Heart left ventricle (tissue), 16 donors: ENCODE measurements around the gene ALPI. TPM values are rescaled to one million over a fixed set of nuclear protein-coding genes. Genes with fewer than 3 reads are reported as not detected.
"Not testable (repeated sequence)": the region's sequence is repeated elsewhere in the genome, so short reads cannot be mapped to it uniquely, and the experiment has no call there.

Experiments used
- ATAC-seq, 4 donors: fragments of 200-7000 bp; cut with Tn5 transposase; one replicate each; pipeline ENCODE4 v1.9.1; 2020 to 2022; ENCODE audit warnings: moderate library complexity in 4 of 4, mild to moderate bottlenecking in 3 of 4, moderate number of reproducible peaks in 1 of 4
- DNase-seq, 5 donors: peaks; one replicate each; pipeline ENCODE4 v3.0.0-alpha.2; 2020
- H3K27ac ChIP-seq, 12 donors: fragments of 200-600 bp; sonication (generic) in 4 of 12; one replicate each; pipeline versions ENCODE4 v1.5.0 to v1.8.0; 2016 to 2022; ENCODE audit warnings: mild to moderate bottlenecking in 2 of 12
- H3K27me3 ChIP-seq, 9 donors: fragments of 200-600 bp; sonication (generic) in 2 of 9; one replicate each; pipeline versions ENCODE4 v1.5.1 to v1.8.0; 2016 to 2022; ENCODE audit warnings: mild to moderate bottlenecking in 3 of 9
- H3K36me3 ChIP-seq, 9 donors: fragments of 200-600 bp; sonication (generic) in 2 of 9; one replicate each; pipeline versions ENCODE4 v1.5.0 to v1.8.0; 2018 to 2022; ENCODE audit warnings: mild to moderate bottlenecking in 2 of 9
- H3K4me1 ChIP-seq, 12 donors: fragments of 200-600 bp; sonication (generic) in 4 of 12; one replicate each; pipeline versions ENCODE4 v1.5.0 to v1.8.0; 2016 to 2022; ENCODE audit warnings: mild to moderate bottlenecking in 3 of 12
- H3K4me3 ChIP-seq, 12 donors: fragments of 200-600 bp; sonication (generic) in 4 of 12; one replicate each; pipeline versions ENCODE4 v1.5.0 to v1.8.0; 2017 to 2022; ENCODE audit warnings: mild to moderate bottlenecking in 9 of 12, moderate library complexity in 4 of 12
- H3K9me3 ChIP-seq, 12 donors: fragments of 200-600 bp; sonication (generic) in 4 of 12; one replicate each; pipeline versions ENCODE4 v1.5.0 to v1.8.0; 2016 to 2022; ENCODE audit warnings: mild to moderate bottlenecking in 1 of 12
- POLR2A ChIP-seq, 2 donors: fragments of 450-650 bp; IDR thresholded peaks; one replicate each; pipeline ENCODE4 v1.6.1; 2017; ENCODE audit warnings: antibody characterized with exemption in 2 of 2, mild to moderate bottlenecking in 2 of 2, moderate library complexity in 2 of 2
- WGBS, 4 donors: extraction: QIAGEN DNeasy Blood & Tissue Kit in 2 of 4; methylation state at CpG; one replicate each; pipeline versions ENCODE4 v1.1.5 to v1.1.7; 2013 to 2018; 5-methylcytosine and 5-hydroxymethylcytosine counted together
- intact Hi-C, 10 donors: fragments of 100-400 bp; cut with DNase I; formaldehyde crosslinking; loops; one replicate each; pipeline versions ENCODE4 v1.11.1 to v1.14.2; 2022
- polyA plus RNA-seq, 2 donors: library from polyadenylated mRNA; stranded (reverse); fragments of 200-250 nt; gene quantifications; one replicate each; pipeline ENCODE4 v1.2.3, GENCODE V29; 2013
- total RNA-seq, 9 donors: library from RNA; depleted of rRNA in 2 of 9; stranded (reverse); fragments of >200 nt in 2 of 9; fragmentation: NEBNext Ultra II Directional in 3 of 9; extraction: Animal tissue kit (Norgen Biotek cat#: 25700) in 3 of 9; gene quantifications; one replicate each; pipeline versions ENCODE4 v1.1.0 to v1.2.4, GENCODE V29; 2016 to 2023
- TF ChIP-seq, protein P1 (sequence below), 12 donors: fragments of 200-600 bp; sonication (generic) in 4 of 12; IDR thresholded peaks; one replicate each; pipeline versions ENCODE4 v1.5.0 to v1.8.0; 2018 to 2022; ENCODE audit warnings: antibody characterized with exemption in 12 of 12, mild to moderate bottlenecking in 5 of 12
- donor health status: ischemic (EF 13 %, LVEDD 7.1; RV severe dilation, severe dysfunction).
- donor health status: healthy with polysubstance abuse.
- donor health status: DM: no; HTN: yes; CAD: no.
- donor health status: DM: no; HTN: no; CAD: no.
- donor health status: ischemic (EF 25% LVEDD 6.9; RV normal size, moderate dysfunction).
- donor health status: ischemic (EF 25% LVEDD 5.7; RV mildly dilated, moderate dysfunction).
- donor health status: healthy.
- donor health status: DM: yes; HTN: yes; CAD: no.
- donor health status: ischemic (EF 35%, LVEDD 5.7; RV mildly dilated, moderate dysfunction).
- donor health status: nonischemic (EF 11% LVEDD 7.7; RV severe dilation, severe dysfunction).
- donor health status: DM: yes; HTN: yes; CAD: no.
- donor health status: PGD.
- donor health status: ischemic (EF 29% LVEDD 5.4; RV normal size, mild dysfunction).
- donor health status: nonischemic (EF 23%, LVEDD 6.1; RV moderate dilation, normal function).

ALPI gene
- total and polyA plus RNA-seq, 11 donors, result not detected

- H3K27ac ChIP-seq, result no peak overlapping the region
- peaks cover 0 to 11% (median 0%) of the 10 kb centered on the region in 12 donors for H3K9me3 ChIP-seq
- H3K4me1 ChIP-seq, result peaks cover 0 to 27% (median 8%) of the 10 kb centered on the region in 12 donors
- TF ChIP-seq, protein P1, sequence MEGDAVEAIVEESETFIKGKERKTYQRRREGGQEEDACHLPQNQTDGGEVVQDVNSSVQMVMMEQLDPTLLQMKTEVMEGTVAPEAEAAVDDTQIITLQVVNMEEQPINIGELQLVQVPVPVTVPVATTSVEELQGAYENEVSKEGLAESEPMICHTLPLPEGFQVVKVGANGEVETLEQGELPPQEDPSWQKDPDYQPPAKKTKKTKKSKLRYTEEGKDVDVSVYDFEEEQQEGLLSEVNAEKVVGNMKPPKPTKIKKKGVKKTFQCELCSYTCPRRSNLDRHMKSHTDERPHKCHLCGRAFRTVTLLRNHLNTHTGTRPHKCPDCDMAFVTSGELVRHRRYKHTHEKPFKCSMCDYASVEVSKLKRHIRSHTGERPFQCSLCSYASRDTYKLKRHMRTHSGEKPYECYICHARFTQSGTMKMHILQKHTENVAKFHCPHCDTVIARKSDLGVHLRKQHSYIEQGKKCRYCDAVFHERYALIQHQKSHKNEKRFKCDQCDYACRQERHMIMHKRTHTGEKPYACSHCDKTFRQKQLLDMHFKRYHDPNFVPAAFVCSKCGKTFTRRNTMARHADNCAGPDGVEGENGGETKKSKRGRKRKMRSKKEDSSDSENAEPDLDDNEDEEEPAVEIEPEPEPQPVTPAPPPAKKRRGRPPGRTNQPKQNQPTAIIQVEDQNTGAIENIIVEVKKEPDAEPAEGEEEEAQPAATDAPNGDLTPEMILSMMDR (IDR thresholded peaks at IDR 0.05), result no peak
- no peaks in the 10 kb centered on the region for H3K36me3 ChIP-seq
- intact Hi-C loops, result no loop called here
- peak overlapping the region in 8 of 12 donors; percentile 7 to 37 (median 16) for H3K4me3 ChIP-seq
- peaks cover 33 to 89% (median 56%) of the 10 kb centered on the region in 9 donors for H3K27me3 ChIP-seq
- no peak for DNase-seq
- WGBS, 4 donors, result 1 to 2% (median 1%) methylated on average over 24 to 79 of the region's 79 CpGs
- peak in 1 of 4 donors; percentile 29 for ATAC-seq
These were observed 35.3 kb upstream of the ALPI start for GRCh38 chr2:232420463-232421188.

- 18 to 47% (median 19%) methylated on average over 6 to 22 of the region's 22 CpGs for WGBS, 4 donors
- Histone ChIP-seq H3K27me3 (peaks cover 33 to 83% (median 50%) of the 10 kb centered on the region in 9 donors), H3K9me3 (peaks cover 0 to 11% (median 0%) of the 10 kb centered on the region in 12 donors), H3K4me3 (peak overlapping the region in 3 of 12 donors; percentile 8 to 37 (median 17)), H3K36me3 (no peaks in the 10 kb centered on the region), H3K4me1 (peaks cover 0 to 27% (median 8%) of the 10 kb centered on the region in 12 donors), H3K27ac (no peak overlapping the region)
- TF ChIP-seq, protein P1 (IDR thresholded peaks at IDR 0.05), result no peak
- TF ChIP-seq POLR2A (IDR thresholded peaks at IDR 0.05), result no peak
- intact Hi-C loops, result no loop called here
- ATAC-seq (no peak), DNase-seq (no peak)
These were observed 34.7 kb upstream of the ALPI start for GRCh38 chr2:232421189-232421785.

GRCh38 chr2:232422051-232422450 lies 33.9 kb upstream of the ALPI start:
- WGBS, 4 donors, result 78 to 92% (median 90%) methylated on average over 10 of the region's 10 CpGs
- H3K4me3 ChIP-seq, result no peak overlapping the region
- DNase-seq (no peak), ATAC-seq (no peak)
- H3K27ac ChIP-seq, result no peak overlapping the region
- intact Hi-C loops, result no loop called here
- H3K27me3 ChIP-seq, result peaks cover 33 to 79% (median 49%) of the 10 kb centered on the region in 9 donors
- no peaks in the 10 kb centered on the region for H3K36me3 ChIP-seq
- TF ChIP-seq, protein P1 (IDR thresholded peaks at IDR 0.05), result no peak
- no peak for TF ChIP-seq POLR2A (IDR thresholded peaks at IDR 0.05)
- H3K9me3 ChIP-seq, result peaks cover 0 to 11% (median 0%) of the 10 kb centered on the region in 12 donors
- H3K4me1 ChIP-seq, result peaks cover 0 to 27% (median 8%) of the 10 kb centered on the region in 12 donors

DNA sequence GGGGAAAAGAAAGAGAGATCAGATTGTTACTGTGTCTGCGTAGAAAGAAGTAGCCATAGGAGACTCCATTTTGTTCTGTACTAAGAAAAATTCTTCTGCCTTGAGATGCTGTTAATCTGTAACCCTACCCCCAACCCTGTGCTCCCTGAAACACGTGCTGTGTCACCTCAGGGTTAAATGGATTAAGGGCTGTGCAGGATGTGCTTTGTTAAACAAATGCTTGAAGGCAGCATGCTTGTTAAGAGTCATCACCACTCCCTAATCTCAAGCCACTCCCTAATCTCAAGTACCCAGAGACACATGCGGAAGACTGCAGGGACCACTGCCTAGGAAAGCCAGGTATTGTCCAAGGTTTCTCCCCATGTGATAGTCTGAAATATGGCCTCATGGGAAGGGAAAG lies 33.0 kb upstream of the ALPI start:
- Histone ChIP-seq H3K4me1 (peaks cover 0 to 27% (median 8%) of the 10 kb centered on the region in 12 donors), H3K9me3 (peaks cover 0 to 11% (median 0%) of the 10 kb centered on the region in 12 donors), H3K27me3 (peaks cover 33 to 71% (median 44%) of the 10 kb centered on the region in 9 donors)
- H3K36me3 ChIP-seq, H3K4me3 ChIP-seq, H3K27ac ChIP-seq, ATAC-seq, intact Hi-C loops, DNase-seq: not testable (repeated sequence)
- 30 to 45% (median 32%) methylated on average over 3 of the region's 3 CpGs for WGBS, 4 donors

- intact Hi-C loops, H3K4me3 ChIP-seq, ATAC-seq, H3K36me3 ChIP-seq, DNase-seq, H3K27ac ChIP-seq: not testable (repeated sequence)
- H3K4me1 ChIP-seq, result peaks cover 0 to 26% (median 8%) of the 10 kb centered on the region in 12 donors
- 18 to 44% (median 27%) methylated on average over 7 of the region's 7 CpGs for WGBS, 4 donors
- peaks cover 30 to 71% (median 40%) of the 10 kb centered on the region in 9 donors for H3K27me3 ChIP-seq
- peaks cover 0 to 11% (median 0%) of the 10 kb centered on the region in 12 donors for H3K9me3 ChIP-seq
These were observed 32.5 kb upstream of the ALPI start for GRCh38 chr2:232423407-232423806.
